ENCODE measurements around the gene CAMK2N1. TPM values are rescaled to one million over a fixed set of nuclear protein-coding genes. Genes with fewer than 3 reads are reported as not detected.
A peak's percentile ranks its signal among the peaks of the same experiment; 100 is the strongest.
"Not testable (repeated sequence)": the region's sequence is repeated elsewhere in the genome, so short reads cannot be mapped to it uniquely, and the experiment has no call there.

The CAMK2N1 gene
- polyA plus RNA-seq, 4 donors = 80.8 to 93.1 (median 85.1) TPM

DNA sequence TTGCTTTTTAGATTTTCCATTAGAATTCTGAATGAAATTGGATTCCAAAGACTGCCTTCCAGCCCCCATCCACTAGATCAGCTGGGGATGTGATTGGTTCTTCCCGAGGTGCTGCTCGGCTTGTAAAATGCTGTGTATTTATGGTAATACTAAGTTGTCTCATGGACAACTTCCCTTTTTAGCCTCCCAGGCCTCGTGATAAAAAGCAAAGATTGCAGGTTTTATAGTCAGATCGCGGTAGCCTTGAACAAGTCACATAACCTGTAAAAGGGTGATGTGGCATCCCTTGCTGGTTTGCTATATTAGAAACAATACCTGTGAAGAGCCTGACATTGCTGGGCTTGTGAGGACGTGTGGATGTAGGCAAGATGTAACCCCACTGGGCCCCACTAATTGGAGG lies 11.5 kb upstream of the CAMK2N1 start:
- DNase-seq (ENCODE audit: low read depth in 4 of 4, low spot score in 3 of 4) = no peak

DNA sequence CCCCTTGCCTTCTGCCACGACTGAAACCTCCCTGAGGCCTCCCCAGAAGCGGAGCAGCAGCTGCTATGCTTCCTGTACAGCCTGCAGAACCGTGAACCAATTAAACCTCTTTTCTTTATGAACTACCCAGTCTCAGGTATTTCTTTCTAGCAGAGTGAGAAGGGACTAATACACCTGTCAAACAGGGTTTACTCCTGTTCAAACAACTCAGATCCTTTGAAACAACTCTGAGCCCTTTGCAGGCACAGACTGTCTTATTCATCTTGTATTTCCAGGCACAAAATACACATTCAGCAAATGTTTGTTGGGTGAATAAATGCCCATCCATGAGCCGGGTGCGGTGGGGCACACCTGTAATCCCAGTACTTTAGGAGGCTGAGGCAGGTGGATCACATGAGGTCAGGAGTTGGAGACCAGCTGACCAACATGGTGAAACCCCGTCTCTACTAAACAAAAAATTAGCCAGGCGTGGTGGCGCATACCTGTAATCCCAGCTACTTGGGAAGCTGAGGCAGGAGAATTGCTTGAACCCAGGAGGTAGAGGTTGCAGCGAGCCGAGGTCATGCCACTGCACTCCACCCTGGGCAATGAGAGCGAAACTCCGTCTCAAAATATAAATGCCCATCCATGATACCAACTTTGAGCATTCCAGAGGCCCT lies 10.8 kb upstream of the CAMK2N1 start:
- not testable (repeated sequence) for DNase-seq (ENCODE audit: low read depth in 4 of 4, low spot score in 3 of 4)

DNA sequence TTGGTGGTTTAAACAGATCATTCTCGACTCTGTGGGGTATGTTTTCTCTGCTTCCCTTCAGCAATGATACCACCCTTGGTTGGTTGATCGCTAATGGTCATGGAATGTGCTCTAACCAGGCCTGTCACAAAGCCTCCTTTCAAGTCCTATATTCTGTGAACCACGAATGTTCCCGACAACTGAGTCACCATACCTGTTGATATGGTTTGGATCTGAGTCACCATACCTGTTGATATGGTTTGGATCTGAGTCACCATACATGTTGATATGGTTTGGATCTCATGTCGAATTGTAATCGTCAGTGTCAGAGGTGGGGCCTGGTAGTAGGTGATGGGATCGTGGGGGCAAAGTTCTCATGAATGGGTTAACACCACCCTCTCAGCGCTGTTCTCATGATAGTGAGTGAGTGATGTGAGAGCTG lies 10.2 kb upstream of the CAMK2N1 start:
- no peak for DNase-seq (ENCODE audit: low read depth in 4 of 4, low spot score in 3 of 4)

DNA sequence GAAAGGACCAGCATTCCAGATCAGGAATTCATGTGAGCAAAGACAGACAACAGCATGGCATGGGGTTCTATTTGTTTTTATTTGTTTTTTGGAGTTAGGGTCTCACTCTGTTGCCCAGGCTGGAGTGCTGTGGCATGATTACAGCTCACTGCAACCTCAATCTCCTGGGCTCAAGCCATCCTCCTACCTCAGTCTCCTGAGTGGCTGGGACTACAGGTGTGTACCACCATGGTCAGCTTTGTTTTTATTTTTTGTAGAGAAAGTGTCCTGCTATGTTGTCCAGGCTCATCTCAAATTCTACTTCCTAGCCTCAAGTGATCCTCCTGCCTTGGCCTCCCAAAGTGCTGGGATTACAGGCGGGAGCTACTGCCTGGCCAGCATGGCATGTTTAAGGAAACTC lies 9.7 kb upstream of the CAMK2N1 start:
- no peak for DNase-seq (ENCODE audit: low read depth in 4 of 4, low spot score in 3 of 4)

DNA sequence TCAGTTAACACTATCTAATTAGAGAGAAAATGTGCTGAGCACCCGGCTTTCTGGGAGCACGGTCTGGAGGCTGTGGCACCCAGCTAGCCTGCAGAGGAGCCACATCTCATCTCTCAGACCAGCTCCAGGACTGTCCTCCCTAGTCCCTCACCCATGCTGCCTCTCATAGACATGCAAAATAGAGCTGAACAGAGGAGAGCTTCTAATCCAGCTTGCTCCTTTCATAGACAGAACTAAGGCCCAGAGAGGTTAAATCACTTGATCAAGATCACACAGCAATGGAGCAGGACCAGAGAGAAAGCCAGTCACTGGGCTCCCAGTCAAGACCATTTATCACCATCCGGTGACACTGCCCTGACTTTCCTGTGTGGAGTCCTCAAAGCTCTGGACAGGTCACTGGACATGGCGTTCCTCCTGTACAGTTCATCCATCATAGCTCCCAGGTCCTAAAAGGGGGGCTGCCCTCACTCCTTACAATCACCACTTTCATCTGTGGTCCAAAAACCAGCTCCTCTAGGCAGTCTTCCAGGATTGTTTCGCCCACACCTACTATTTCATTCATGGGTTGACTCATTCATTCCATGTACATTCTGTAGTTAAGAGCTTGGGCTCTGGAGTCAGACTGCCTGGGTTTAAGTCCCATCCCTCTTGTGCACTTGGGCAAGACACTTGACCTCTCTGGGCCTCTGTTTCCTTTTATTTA lies 8.8 kb upstream of the CAMK2N1 start:
- no peak for DNase-seq (ENCODE audit: low read depth in 4 of 4, low spot score in 3 of 4)

DNA sequence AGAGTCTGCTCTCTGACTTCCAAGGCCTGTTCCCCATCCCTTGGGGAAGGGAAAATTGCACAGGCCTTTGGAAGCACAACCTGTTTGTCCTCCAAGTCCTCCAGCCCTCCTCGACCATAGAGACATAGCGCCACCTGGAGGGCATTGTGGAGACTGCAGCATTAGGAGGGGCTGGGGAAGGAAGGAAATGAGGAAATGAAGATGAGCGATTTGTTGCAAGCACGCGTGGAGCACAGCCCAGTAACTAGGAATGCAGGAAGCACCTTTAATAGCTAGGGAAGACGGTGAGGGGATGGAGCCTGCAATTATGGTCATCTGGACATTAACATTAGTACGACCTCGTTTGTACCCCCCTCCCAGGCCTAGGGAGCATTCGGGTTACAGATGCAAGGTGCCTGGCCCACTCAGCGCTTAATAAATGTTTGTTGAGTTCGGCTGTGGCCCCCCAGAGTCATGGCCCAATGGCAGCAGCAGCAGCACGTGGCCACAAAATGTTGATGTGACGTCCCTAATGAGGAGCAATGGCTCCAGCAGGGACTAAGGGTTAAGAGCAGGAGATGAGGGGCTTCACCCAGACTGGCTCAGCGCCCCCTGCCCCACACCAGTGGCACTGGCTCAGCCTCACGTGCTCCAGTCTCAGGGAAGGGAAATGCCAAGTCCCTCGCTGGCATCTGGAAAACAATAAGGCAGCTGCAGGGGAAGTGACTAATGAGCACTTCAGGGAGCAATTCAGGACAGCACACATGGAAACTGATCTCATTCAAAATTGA lies 8.0 kb upstream of the CAMK2N1 start:
- DNase-seq (ENCODE audit: low read depth in 4 of 4, low spot score in 3 of 4) = peak in 3 of 4 donors; percentile 82 to 87 (median 82)

DNA sequence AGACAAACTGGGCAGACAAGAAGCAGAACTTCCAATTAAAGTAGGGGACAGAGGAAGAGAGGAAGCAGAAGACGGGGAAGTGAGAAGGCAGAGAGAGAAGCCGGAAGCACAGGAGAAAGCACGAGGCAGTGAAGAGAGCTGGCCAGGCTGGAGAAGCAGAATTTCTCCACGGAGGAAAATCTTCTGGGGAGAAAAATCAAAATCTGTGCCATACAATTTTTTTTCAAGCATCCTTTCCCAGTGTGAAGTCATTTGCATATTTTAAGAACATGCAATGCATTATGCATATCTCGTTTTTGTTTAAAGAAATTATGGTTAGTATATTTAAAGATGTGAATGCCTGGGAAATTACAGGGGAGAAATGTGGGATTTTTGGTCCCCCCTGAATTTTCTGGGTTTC lies 7.3 kb upstream of the CAMK2N1 start:
- DNase-seq (ENCODE audit: low read depth in 4 of 4, low spot score in 3 of 4) = no peak

DNA sequence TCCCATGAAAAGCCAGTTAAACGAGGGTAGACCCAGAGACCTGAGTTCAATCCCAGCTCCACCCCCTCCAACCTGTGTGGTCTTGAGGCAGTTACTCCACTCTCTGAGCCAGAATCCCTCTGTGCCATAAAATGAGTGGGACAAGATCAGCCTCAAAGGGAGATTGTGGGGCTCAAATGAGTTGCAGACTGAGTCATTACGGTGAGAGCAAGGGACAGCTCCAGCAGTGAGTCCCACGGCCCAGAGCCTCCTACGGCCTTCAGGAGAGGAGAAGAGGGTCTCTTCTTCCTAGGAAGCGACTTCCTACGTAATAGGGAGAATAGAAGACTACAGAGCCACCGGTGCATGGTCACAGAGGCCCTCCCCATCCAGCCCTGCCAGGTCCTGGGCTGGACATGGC lies 6.7 kb upstream of the CAMK2N1 start:
- no peak for DNase-seq (ENCODE audit: low read depth in 4 of 4, low spot score in 3 of 4)

DNA sequence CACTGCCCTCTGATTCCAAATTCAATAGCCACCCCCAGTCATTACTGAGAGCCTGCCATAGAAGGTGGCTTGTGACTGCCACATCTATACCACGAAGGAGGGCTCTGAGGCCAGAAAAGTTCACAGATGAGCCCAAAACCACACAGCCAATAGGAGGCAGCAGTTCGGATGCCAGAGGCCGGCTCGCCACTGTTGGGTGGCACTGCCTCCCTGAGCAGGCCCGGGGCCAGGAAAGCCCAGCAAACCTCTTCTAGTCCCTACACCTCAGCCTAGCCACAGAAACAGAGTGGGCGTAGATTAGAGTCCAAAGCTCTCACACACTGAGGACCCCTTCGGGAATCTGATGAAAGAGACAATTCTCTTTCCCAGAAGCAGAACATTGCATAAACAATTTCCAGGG lies 5.9 kb upstream of the CAMK2N1 start:
- no peak for DNase-seq (ENCODE audit: low read depth in 4 of 4, low spot score in 3 of 4)

DNA sequence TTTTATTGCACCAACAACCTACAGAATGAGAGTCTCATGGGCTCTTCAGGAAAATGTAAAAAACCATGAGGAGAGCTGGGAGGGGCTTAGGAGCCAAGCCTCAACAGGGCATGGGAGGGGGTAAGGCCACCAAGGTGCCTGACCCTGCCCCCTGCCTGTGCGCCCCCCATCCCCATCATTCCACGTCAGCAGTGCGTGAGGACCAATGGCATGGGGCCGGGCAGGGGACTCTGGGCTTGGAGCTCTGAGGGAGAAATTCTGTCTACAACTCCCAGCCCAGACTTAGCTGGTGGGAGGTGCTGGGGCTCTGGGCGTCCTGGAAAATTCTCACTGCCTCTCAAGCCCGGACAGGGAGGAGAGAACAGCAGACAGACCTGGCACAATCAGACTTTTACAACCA lies 5.2 kb upstream of the CAMK2N1 start:
- no peak for DNase-seq (ENCODE audit: low read depth in 4 of 4, low spot score in 3 of 4)

DNA sequence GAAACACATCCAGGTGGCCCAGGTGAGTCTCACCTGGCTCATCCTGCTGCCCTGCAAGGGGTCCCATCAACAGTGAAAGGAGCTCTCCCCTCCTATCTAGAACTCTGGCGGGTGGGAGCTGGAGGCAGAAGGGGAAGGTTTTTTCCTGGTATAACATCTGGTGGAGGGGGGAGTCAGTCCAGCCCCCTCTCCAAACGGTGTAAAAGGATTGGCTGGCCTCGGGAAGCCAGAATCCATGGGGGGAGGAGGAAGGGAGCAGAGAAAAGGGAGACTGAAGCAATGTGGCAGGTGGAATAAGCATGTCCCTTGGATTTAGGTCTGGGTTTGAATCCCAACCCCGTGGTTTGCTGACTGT lies 1.2 kb upstream of the CAMK2N1 start:
- DNase-seq (ENCODE audit: low read depth in 4 of 4, low spot score in 3 of 4) = no peak

DNA sequence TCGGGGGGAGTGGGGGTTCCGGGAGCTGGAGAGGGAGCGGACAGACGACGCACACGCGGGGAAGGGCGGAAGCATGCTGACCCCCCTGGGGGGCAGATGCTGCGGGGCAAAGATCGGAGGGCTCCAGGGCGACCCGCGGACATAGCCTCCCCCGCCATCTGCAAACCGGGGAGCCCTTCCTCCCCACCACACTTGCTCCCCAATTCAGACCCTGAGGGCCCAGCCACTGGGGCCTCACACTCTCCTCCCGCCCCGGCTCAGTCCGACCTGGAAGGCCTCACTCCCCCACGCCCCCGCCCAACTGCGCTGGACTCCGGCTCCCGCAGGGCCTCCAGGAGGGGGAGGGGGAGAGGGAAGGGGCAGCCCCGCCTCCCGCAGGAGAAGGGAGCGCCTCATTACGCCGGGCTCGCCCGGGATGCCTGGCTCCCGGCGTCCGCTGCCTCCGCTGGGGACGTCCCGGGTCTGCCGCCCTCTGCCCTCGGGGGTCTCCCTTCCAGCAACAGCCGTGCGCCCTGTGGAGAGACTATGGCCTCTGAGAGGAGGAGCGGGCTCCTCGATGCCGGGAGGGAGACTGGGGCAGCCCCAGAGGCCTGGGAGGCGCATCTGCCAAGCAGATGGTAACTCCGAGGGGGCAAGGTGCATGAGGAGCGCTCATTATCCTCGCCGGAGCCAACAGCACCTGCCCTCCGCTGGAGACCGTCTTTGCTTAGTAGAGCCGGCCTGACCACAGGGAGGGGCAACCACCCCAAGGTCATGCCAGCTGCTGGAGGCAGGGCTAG lies 636 bp upstream of the CAMK2N1 start:
- peak in 3 of 4 donors; percentile 65 to 84 (median 81) for DNase-seq (ENCODE audit: low read depth in 4 of 4, low spot score in 3 of 4)

DNA sequence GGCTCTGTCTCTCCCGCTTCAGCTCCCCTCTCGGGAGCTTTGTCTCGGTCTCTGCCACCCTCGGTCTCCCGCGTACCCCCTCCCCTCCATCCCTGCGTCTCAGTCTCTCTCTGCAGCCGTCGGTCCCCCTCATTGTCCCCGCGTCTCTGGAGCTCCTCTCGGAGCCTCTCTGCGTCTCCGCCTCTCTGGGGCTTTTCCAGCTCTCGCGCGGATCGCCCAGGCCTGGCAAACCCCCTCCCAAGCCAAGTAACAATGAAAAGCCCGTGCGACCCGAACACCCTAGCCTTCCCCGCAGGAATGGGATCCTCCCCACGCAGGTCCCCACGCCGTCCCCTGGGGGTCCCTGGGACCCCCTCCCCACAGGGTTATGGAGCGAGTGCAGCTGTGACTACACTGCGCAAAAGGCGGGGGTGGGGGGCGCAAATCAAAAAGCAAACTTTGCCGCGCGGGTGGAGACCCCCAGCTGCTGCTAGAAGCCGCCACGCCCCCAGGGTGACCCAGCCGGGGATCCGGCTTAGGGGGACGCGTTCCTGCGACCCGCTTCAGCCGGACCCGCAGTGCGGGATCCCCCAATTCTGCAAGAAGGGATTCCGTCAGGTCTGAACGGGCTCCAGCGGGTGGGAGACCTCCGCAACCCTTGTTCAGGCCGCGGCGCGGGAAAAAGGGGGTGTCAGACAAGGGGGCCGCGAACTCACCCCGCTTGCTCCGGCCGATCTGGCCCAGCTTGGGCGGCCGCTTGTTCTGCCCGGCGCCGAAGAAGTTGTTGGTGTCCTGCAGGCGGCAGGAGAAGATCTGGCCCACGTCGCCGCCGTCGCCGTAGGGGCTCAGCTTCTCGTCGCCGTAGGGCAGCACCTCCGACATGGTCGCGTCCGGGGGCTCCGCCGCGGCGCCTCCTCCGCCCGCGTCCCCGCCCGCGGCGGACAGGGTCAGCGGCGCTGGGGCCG lies 1.2 kb downstream of the CAMK2N1 start:
- DNase-seq (ENCODE audit: low read depth in 4 of 4, low spot score in 3 of 4) = peak in 1 of 4 donors; percentile 52

DNA sequence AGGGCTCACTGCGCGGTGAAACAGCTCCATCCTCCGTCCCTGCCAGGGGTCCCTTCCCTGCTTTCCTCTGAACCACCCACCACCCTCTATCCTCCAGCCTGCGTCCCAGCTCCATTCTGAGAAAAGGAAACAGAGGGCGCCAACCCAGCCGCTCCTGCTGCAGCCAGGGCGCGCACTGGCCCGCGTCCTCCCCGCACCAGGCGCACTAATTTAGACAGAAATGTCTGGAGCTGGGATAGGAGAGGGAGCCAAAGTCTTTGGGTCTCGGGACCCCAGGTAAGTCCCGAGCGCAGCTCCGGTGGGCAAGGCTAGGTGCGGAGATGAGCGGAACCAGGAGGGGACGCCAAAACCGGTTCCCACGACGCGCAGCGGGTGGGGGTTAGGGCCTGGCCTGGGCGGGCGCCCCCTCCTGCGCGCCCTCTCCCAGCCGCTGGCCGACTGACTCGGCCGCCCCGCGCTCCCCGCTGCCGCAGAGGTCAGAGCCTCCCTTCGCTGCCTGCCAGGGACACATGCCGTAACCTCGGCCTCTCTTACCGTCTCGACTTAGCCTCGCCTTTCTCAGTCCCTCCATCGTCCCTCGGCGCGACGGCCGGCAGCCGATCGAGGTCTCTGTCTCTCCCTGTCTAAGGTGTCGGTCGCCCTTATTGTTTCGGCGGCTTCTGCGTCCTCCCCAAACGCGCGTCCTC lies 2.0 kb downstream of the CAMK2N1 start:
- DNase-seq (ENCODE audit: low read depth in 4 of 4, low spot score in 3 of 4) = no peak

DNA sequence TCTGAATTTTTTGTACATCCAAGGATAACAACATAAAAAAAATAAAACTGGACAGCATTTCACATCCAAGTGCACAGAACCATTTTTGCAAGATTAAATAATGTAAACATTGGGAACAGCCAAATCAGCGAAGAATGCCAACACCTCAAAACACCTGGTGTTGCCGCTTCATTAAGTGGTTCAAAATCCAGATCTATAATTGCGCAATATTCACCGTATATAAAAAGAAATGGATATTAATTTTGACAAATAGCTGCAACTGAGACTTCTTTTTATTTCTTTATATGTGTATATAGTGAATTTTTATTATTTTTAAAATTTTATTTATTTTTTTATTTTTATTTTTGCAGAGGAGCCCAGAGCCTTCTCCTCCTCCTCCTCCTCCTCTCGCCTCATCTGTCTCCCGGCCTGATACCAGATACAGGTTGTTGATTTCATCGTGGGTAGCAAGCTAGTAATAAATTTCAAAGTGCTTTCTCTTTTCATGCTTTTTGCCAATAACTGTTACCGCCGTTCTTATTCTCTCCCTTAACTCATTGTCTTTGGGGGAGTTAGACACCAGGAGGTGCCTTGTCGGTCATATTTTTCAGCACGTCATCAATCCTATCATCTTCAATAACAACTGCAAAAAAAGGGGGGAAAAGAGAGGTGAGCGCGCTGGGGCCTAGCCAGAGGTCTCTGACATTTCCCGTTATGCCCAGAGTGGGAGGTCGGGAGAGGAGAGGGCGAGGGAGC lies 2.7 kb downstream of the CAMK2N1 start:
- DNase-seq (ENCODE audit: low read depth in 4 of 4, low spot score in 3 of 4) = no peak

DNA sequence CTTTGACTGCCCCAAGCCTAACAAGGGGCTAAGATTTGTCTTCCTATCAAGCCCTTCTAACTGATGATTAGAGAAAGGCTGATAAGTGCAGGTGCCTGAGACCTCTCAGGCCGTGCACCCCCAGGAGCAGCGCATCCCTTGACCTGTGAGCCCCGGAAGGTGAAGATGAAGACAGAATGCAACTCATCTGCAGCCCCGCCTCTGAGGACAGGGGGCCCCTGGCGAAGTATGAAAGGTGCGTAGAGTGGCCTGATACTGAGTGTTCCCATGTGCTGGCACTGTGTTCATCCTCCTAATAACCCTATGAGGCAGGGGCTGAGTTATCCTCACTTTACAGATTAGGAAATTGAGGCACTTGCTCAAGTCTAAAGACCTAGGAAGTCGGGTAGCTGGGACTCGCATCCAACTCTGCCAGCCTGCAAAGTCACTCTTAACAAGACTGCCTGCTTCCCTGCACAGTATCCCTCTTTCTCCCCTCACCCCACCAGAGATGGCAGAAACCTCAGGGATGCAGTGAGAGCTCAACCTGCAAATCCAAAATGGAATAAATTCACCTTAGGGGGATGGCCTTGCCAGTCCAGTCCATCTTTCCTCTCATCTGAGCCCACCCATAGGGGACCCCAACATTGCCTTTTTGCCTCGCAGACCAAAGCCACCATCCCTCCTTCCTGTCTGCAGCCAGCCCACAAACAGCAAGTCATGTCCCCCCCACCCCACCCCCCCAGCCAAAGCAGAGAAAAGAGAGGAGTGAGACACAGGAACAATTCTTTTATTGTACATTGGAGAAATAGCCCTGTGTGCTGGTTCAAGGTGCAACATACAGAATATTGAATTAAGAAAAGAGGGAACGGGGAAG lies 4.1 kb downstream of the CAMK2N1 start:
- no peak for DNase-seq (ENCODE audit: low read depth in 4 of 4, low spot score in 3 of 4)

DNA sequence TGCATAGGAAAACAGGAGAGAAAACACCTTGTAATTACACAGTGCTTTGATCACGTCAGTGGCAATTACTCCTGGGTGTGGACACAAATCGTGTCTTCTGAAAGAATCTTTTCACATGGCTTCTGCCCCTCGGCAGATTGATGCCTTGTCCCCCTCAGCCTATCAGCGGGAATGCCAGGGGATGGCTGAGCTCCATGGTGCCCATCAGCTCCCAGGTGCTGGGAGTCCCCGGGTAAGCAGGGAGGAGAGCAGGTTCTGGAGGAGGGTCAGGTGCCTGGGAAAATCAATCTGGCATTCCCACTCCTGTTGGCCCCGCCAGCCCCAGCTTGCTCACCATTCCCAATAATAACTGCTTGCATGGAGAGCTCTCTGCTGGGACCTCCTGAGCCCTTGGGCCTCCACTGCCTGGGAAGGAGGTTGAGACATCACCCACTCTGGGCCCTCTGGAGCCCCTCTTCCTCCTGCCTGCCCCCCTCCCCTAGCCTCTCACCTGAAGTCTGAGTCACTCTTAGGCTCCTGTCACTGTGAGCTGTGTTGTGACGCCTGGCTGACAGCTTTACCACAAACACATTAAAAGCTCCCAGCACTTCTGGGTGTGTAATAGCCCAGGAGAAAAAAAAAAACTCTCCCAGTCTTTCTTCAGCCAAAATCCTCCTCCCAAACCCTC lies 4.9 kb downstream of the CAMK2N1 start:
- DNase-seq (ENCODE audit: low read depth in 4 of 4, low spot score in 3 of 4) = no peak

Data from right renal pelvis (tissue), 4 donors.